NB4 (cell line): Measurements from ENCODE around the gene THAP12.

Experiments used
- CTCF ChIP-seq: IDR thresholded peaks from one replicate; pipeline ENCODE4 v1.5.1; 2012; ENCODE audit warnings: low read depth, low read length
- MAX ChIP-seq: IDR thresholded peaks from 2 replicates; pipeline ENCODE4 v1.6.1; 2011; ENCODE audit warnings: low read depth, low read length
- POLR2A ChIP-seq: IDR thresholded peaks from 2 replicates; pipeline ENCODE4 v1.6.1; 2011; ENCODE audit warnings: mild to moderate bottlenecking; ENCODE audit not compliant: insufficient read length; ENCODE audit errors: extremely low read depth

DNA sequence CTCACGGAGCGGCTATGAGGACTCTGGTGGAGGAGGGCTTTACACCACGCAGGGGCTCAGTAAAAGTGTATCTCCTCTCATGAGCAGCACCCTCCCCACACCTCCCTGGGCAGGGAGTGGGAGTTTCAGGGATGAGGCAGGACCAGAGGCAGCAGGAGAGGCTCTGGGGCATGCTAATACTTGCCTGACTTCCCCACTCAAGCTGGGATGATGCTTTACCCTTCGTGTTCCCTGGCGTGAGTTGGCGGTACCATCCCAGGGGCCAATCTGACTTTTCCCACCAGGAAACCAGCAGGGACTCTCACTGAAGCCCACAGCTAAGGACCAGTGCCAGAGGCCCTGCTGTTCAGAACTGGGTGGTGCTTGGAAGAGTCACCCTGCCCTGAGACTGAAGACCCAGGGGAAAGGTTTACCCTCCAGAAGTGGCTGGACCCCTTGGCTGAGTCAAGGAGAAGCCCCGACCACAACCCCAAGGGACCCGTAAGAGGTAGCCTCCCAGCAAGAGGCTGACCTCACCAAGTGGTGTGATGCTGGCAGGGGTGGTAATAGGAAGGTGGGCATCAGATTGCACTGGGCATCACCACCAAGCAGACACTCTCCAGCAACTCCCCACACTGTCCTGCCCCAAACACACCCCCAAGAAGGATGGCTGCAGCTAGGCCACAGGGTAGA lies 65.6 kb downstream of the THAP12 start:
- TF ChIP-seq CTCF (no peak), POLR2A (no peak), MAX (no peak)
